ENCODE measurements around the gene CUBN. TPM values are rescaled to one million over a fixed set of nuclear protein-coding genes. Genes with fewer than 3 reads are reported as not detected.

Gene CUBN
- total RNA-seq, 1 donor: 1.1 TPM

- no peak for TF ChIP-seq CTCF (IDR thresholded peaks at IDR 0.05; ENCODE audit: extremely low read depth, low read depth, low read length)
- Histone ChIP-seq H3K4me3 (ENCODE audit: insufficient read depth, low read length) (no peak overlapping the region), H3K79me2 (ENCODE audit: insufficient read depth, low read length) (peaks cover 58% of the 10 kb centered on the region), H4K20me1 (ENCODE audit: insufficient read depth, low read length) (peaks cover 27% of the 10 kb centered on the region), H3K4me2 (ENCODE audit: insufficient read depth, low read length) (no peak overlapping the region), H3K9me3 (ENCODE audit: low read depth, low read length) (no peaks in the 10 kb centered on the region), H3K36me3 (ENCODE audit: insufficient read depth, low read length) (no peaks in the 10 kb centered on the region), H2AFZ (ENCODE audit: low read length) (no peak overlapping the region), H3K4me1 (ENCODE audit: insufficient read depth, low read length) (peaks cover 2% of the 10 kb centered on the region), H3K27ac (ENCODE audit: low read depth, low read length) (no peak overlapping the region), H3K27me3 (ENCODE audit: insufficient read depth, low read length) (no peaks in the 10 kb centered on the region)
- no peak for DNase-seq (ENCODE audit: insufficient read length, low spot score, missing footprints)
These were observed 341.5 kb downstream of the CUBN start for GRCh38 chr10:16788125-16788524.

GRCh38 chr10:16787361-16787791 is 342.2 kb downstream of the CUBN start:
- H4K20me1 ChIP-seq (ENCODE audit: insufficient read depth, low read length): peaks cover 20% of the 10 kb centered on the region

GRCh38 chr10:16780338-16780880 is 349.2 kb downstream of the CUBN start:
- H3K9me3 ChIP-seq (ENCODE audit: low read depth, low read length): no peaks in the 10 kb centered on the region
- H3K4me1 ChIP-seq (ENCODE audit: insufficient read depth, low read length): peaks cover 4% of the 10 kb centered on the region
- no peak for TF ChIP-seq CTCF (IDR thresholded peaks at IDR 0.05; ENCODE audit: extremely low read depth, low read depth, low read length)
- no peak for DNase-seq (ENCODE audit: insufficient read length, low spot score, missing footprints)
- no peak overlapping the region for H3K27ac ChIP-seq (ENCODE audit: low read depth, low read length)
- H3K4me3 ChIP-seq (ENCODE audit: insufficient read depth, low read length): no peak overlapping the region
- H3K79me2 ChIP-seq (ENCODE audit: insufficient read depth, low read length): peaks cover 12% of the 10 kb centered on the region
- H2AFZ ChIP-seq (ENCODE audit: low read length): no peak overlapping the region
- peaks cover 8% of the 10 kb centered on the region for H3K36me3 ChIP-seq (ENCODE audit: insufficient read depth, low read length)
- H3K4me2 ChIP-seq (ENCODE audit: insufficient read depth, low read length): no peak overlapping the region
- no peaks in the 10 kb centered on the region for H3K27me3 ChIP-seq (ENCODE audit: insufficient read depth, low read length)
- H4K20me1 ChIP-seq (ENCODE audit: insufficient read depth, low read length): peaks cover 11% of the 10 kb centered on the region

More at GRCh38 chr10:16787361-16787791, 342.2 kb downstream of the CUBN start:
- TF ChIP-seq CTCF (IDR thresholded peaks at IDR 0.05; ENCODE audit: extremely low read depth, low read depth, low read length): no peak
- Histone ChIP-seq H3K79me2 (ENCODE audit: insufficient read depth, low read length) (peaks cover 58% of the 10 kb centered on the region), H3K27ac (ENCODE audit: low read depth, low read length) (no peak overlapping the region), H3K4me3 (ENCODE audit: insufficient read depth, low read length) (no peak overlapping the region), H3K4me2 (ENCODE audit: insufficient read depth, low read length) (no peak overlapping the region), H3K9me3 (ENCODE audit: low read depth, low read length) (no peaks in the 10 kb centered on the region), H3K4me1 (ENCODE audit: insufficient read depth, low read length) (peaks cover under 1% of the 10 kb centered on the region), H3K27me3 (ENCODE audit: insufficient read depth, low read length) (no peaks in the 10 kb centered on the region), H2AFZ (ENCODE audit: low read length) (no peak overlapping the region), H3K36me3 (ENCODE audit: insufficient read depth, low read length) (no peaks in the 10 kb centered on the region)
- no peak for DNase-seq (ENCODE audit: insufficient read length, low spot score, missing footprints)

- TF ChIP-seq CTCF (IDR thresholded peaks at IDR 0.05; ENCODE audit: extremely low read depth, low read depth, low read length): no peak
- no peak for DNase-seq (ENCODE audit: insufficient read length, low spot score, missing footprints)
These were observed 350.2 kb downstream of the CUBN start for GRCh38 chr10:16779384-16779915.

More at GRCh38 chr10:16779384-16779915, 350.2 kb downstream of the CUBN start:
- Histone ChIP-seq H2AFZ (ENCODE audit: low read length) (no peak overlapping the region), H4K20me1 (ENCODE audit: insufficient read depth, low read length) (peaks cover 11% of the 10 kb centered on the region), H3K79me2 (ENCODE audit: insufficient read depth, low read length) (peaks cover 10% of the 10 kb centered on the region), H3K36me3 (ENCODE audit: insufficient read depth, low read length) (peaks cover 8% of the 10 kb centered on the region), H3K27me3 (ENCODE audit: insufficient read depth, low read length) (no peaks in the 10 kb centered on the region), H3K27ac (ENCODE audit: low read depth, low read length) (no peak overlapping the region), H3K4me2 (ENCODE audit: insufficient read depth, low read length) (no peak overlapping the region), H3K9me3 (ENCODE audit: low read depth, low read length) (no peaks in the 10 kb centered on the region), H3K4me3 (ENCODE audit: insufficient read depth, low read length) (no peak overlapping the region), H3K4me1 (ENCODE audit: insufficient read depth, low read length) (peaks cover 4% of the 10 kb centered on the region)
